Activated T-helper 1 cell treated with Interleukin-2 at 50 U/mL for 16 hours (primary cell): Measurements from ENCODE around the gene CYP4Z1.
"Not testable (repeated sequence)": the region's sequence is repeated elsewhere in the genome, so short reads cannot be mapped to it uniquely, and the experiment has no call there.

Source experiments
- DNase-seq: peaks from one replicate; pipeline ENCODE4 v3.0.0-alpha.2; 2020; ENCODE audit warnings: low read depth

The CYP4Z1 gene

GRCh38 chr1:47128221-47128620, 61.2 kb downstream of the CYP4Z1 start:
- no peak for DNase-seq

- DNase-seq = not testable (repeated sequence)
Observed at GRCh38 chr1:47128854-47129253, 61.8 kb downstream of the CYP4Z1 start.

- DNase-seq = not testable (repeated sequence)
Observed at GRCh38 chr1:47129489-47130230, 62.6 kb downstream of the CYP4Z1 start.

- DNase-seq = not testable (repeated sequence)
Observed at GRCh38 chr1:47132665-47133064, 65.6 kb downstream of the CYP4Z1 start.

- no peak for DNase-seq
Observed at GRCh38 chr1:47137198-47137597, 70.2 kb downstream of the CYP4Z1 start, which contains the start of gene CYP4A22. TSS of gene CYP4A22 (plus strand) at chr1:47137441. CDS start at chr1:47137486, 45 bp downstream.

GRCh38 chr1:47137925-47138615, 71.0 kb downstream of the CYP4Z1 start:
- no peak for DNase-seq

- not testable (repeated sequence) for DNase-seq
Observed at GRCh38 chr1:47140358-47140757, 73.3 kb downstream of the CYP4Z1 start.

- not testable (repeated sequence) for DNase-seq
Observed at GRCh38 chr1:47143654-47144053, 76.6 kb downstream of the CYP4Z1 start.

GRCh38 chr1:47146495-47146894, 79.5 kb downstream of the CYP4Z1 start:
- not testable (repeated sequence) for DNase-seq

GRCh38 chr1:47147047-47147785, 80.2 kb downstream of the CYP4Z1 start:
- DNase-seq = no peak

- DNase-seq = not testable (repeated sequence)
Observed at GRCh38 chr1:47149162-47149561, 82.1 kb downstream of the CYP4Z1 start.

- not testable (repeated sequence) for DNase-seq
Observed at GRCh38 chr1:47156457-47156856, 89.4 kb downstream of the CYP4Z1 start.

- not testable (repeated sequence) for DNase-seq
Observed at GRCh38 chr1:47157957-47158356, 90.9 kb downstream of the CYP4Z1 start.

GRCh38 chr1:47160716-47161115, 93.7 kb downstream of the CYP4Z1 start:
- DNase-seq = no peak

- DNase-seq = no peak
Observed at GRCh38 chr1:47161298-47162040, 94.4 kb downstream of the CYP4Z1 start.

- DNase-seq = no peak
Observed at GRCh38 chr1:47164552-47164951, 97.5 kb downstream of the CYP4Z1 start.
